CD4-positive, alpha-beta T cell treated with Interleukin-17A for 1 hour (primary cell): ENCODE measurements around the gene ZNF775.

Source experiments
- DNase-seq: peaks from one replicate; pipeline ENCODE4 v3.0.0-alpha.2; 2020

ZNF775 gene

GRCh38 chr7:150378853-150379440 lies at the start of gene ZNF775:
Gene ZNF775, plus strand, starts transcription at chr7:150379330. Its CDS starts 9,141 bp downstream, at chr7:150388471.
- peak; percentile 92 for DNase-seq

DNA sequence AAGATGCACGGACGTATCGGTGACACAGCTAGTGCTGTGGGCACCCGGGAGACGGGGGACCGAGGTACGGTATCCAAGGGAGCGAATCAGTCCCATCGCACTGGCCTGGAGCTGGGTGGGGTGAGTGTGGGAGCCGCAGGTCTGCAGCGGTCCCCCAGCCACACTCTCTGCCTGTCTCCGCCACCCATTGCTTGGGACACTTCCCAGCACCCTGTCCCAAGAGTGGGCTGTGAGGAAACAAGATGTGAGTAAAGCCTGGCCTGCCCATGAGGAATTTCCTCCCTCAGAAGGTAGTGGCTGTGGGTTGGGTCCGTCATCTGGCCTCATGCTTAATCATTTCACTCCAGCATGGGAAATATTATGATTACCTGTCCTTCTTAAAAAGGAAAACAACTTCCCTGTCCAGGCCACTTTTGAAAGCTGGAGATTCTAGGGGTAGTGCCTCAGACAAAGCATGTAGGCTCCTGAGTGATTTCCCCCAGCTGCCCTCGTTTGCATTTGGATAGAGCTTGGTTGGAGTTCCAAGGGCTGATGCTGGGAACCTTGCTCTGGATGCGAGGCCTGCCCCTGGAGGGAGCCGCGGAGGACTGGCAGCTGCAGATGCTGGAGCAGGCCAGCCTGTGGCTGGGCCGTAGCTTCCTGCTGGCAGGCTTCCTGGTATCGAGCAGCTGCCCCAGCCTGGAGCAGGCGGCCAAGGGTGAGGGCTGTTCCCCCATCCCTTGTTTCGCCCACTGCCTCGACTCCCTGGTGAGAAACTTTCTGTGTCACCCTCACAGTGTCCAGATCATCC lies 49.6 kb upstream of the ZNF775 start:
- no peak for DNase-seq

DNA sequence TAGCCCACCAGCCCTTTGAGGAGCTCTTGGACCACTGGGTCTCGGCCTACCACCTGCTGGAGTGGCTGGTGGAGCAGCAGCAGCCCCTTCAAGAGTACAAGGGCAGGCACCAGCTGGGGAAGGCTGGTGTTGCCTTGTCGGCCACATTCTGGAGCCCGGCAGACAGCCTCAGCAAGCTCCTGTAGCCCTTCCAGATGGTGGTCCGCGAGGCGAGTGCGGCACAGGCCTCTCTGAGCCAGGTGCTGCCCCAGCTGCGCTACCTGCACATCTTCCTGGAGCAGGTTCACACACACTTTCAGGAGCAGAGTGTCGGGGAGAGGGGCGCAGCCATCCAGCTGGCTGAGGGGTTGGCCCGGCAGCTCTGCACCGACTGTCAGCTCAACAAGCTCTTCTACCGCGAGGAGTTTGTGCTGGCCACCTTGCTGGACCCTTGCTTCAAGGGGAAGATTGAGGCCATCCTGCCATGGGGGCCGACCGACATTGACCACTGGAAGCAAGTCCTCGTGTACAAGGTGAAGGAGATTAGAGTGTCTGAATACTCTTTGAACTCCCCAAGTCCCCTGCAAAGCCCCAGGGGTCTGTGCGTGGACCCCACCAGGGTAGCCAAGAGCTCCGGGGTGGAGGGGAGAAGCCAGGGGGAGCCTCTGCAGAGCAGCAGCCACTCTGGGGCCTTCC lies 48.8 kb upstream of the ZNF775 start:
- no peak for DNase-seq

DNA sequence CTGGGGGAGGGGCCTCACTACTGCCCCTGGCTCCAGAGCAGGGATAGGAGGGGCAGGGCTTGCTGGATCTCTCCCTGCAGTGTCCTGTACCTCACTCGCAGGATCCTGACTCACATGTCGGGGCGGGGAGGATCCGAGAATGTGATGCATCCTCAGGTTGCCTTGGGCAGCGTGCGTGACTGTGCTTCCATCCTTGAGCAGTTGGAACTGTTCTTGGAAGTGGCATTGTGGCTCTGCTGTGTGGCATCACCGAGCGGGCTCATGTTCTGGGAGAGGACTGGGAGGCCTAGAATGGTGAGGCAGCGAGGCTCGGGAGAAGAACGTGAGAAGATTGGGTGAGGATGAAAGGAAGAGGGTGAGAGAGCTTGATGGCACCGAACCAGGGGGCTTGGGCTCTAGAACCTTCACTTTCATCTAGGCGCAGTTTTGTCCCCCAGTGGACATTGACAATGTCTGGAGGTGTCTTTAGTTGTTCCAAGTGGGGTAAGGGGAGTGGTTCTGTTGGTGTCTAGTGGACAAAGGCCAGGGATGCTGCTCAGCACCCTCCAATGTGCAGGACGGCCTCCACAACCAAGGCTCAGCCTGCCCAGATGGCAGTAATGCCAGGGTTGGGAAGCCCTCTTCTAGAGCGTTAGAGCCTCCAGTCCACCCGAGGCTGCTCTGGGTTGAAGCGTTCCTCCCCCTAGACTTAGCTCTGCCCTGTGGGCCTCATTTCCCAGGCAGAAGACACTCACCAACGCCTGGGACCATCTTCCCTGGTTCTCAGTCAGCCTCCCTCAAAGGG lies 46.1 kb upstream of the ZNF775 start:
- no peak for DNase-seq

DNA sequence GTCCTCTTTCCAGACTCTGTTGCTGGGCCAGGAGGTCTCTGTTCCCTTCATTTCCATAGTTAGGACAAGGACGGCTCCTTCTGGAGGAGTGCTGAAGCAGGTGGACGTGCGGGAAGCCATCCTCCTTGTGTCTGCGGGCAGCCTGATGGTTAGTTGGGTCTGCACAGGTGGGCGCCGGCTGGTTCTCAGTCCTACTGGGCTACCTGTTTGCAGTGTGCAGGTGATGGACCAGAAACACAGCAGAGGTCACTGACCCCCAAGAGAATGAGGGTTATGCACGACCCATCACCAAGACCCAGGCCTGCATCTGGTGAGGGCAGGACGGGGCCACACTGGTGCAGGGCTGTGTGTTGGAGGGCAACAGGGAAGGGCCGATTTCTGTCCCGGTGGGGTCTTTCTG lies 45.5 kb upstream of the ZNF775 start:
- DNase-seq = no peak

DNA sequence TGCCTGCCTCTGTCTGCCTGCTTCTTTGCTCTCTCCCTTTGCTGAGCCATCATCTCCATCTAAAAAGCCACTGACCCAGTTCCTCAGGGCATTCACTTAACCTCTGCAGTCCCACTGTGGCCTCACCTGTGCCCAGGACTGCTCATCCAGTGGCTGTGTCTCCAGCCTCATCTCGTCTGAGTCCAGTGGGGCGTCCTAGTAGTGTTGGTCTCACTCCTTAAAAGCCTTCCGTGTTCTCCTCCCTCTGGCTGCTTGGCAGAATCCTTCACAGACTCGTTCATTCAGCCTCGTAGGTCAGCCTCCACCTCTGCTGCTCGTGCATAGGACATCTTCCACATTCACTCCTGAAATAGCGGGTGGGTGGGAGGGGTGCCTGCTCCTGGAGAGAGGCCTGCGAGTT lies 45.0 kb upstream of the ZNF775 start:
- DNase-seq = no peak

DNA sequence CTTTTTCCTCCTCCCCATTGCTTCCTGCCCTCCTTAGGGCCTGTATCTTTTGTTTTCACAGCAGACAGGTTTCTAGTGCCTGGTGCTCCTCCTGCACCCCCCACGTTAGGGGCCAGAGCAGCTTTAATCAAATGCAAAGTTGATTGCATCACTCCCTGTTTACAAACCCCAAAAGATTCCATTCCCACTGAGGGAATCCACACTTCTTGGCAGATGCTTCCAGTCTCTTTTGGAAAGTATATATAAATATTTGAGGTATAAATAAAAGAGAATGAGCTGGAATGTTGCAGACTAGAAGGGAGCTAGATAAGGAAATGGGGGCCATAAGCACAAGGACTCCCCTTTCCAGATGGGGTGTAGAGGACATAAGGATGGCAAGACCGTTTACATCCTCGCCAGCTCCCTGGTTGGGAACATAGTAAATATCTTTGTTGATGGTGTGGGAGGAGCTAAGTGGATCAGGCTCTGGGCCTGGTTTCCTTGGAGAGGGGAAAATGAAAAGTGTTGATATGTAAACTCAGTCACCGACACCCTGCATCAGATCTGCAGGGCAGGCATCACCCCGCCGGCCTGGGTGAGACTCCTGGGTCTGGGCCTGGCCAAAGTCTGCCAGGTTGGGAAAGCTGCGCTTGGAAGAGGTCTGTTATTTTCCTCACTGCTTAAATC lies 43.9 kb upstream of the ZNF775 start:
- no peak for DNase-seq

DNA sequence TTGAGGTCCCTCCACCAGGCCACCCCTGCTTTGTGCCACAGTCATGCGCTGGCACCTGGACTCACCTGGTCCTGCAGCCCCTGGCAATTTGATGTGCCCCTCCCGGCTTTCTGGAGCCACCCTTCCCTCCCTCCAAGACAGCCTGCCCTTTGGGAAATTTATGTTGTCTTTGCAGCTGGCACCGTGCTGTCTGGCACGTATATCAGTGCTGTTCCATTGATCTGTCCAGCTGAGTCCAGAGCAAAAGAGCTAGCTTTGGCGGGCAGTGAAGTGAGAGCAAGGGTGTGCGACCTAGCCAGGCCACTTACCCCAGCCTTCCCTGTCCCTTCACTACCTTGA lies 43.4 kb upstream of the ZNF775 start:
- no peak for DNase-seq

GRCh38 chr7:150336746-150337145 lies 42.4 kb upstream of the ZNF775 start:
- DNase-seq = no peak

DNA sequence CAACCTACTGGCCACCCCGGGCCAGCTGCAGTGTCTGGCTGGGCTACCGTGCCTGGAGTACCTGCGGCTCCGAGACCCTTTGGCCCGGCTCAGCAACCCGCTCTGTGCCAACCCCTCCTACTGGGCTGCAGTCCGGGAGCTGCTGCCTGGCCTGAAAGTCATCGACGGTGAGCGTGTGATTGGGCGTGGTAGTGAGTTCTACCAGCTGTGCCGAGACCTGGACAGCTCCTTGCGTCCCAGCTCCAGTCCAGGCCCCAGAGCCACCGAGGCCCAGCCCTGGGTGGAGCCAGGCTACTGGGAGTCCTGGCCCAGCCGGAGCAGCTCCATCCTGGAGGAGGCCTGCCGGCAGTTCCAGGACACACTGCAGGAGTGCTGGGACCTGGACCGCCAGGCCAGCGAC lies 42.0 kb upstream of the ZNF775 start:
- DNase-seq = no peak

DNA sequence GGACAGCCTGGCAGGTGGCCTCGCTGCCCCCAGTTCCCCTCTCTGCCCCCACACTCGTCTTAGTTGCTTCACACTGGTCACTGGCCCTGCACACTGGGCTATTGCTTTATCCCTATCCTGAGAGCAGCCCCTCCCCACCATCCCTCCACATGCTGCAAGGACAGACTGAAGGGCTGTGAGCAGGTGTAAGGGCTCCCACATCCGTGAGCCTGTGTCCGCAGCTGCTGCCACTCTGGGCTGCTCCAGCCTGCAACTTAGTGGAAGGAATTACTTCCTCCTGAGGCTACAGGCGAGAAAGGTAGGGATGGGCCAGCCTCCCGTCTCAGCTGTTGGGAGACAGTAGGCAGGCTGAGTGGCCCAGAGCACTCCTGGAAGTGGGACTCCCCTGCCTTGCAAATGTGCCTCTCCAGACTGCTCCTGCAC lies 41.5 kb upstream of the ZNF775 start:
- DNase-seq = no peak

- DNase-seq = no peak
These were observed 40.8 kb upstream of the ZNF775 start for GRCh38 chr7:150338166-150338829.

DNA sequence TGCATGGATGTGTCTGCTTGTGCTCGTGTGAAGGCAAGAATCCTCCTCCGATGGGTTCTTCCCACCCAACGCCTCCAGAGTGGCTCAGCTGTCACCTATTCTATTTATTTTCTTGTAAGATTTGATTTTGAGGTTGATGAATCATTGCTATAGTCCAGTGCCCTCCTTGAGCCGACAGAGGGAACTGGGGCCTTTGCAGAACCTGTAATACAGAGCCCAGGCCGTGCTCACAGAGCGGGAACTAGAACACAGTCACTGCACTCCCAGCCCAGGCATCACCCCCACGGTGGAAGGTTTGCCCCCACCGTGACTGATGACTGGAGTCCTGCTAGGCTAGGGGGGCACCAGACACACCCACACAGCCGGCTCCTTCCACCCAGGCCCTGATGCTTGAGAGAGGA lies 39.7 kb upstream of the ZNF775 start:
- no peak for DNase-seq

DNA sequence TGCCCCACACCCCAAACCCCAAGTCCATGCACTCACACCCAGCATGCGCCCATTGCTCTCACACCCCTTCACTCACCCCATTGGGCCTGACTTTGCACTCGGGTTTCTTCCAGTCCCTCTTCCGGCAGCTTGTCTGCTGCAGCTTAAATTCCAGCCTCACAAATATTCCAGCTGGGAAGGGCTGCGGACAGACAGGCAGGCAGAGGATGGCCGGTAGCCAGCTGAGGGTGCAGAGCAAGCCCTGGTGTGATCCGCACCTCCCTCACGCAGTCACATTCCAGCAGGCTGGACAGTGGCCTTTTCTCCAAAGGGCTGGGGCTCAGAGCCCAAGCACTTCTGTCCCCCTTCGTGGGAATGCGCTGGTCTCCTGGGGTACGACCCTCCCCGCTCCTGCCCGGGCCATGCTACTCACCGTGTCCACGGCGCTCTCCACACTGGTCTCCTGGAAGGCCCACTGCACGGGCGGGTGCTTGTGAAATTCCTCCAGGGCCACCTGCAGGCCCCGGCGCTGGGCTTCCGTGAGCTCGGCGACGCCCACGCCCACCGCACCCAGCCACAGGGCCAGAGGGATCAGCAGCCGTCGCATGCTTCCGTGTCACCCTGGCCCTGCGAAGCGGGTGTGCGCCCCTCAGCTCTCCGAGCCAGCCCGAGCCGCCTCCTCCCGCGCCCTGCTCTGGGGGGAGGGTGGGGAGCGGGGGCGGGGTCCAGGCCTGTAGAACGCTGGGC lies 38.9 kb upstream of the ZNF775 start:
- DNase-seq = no peak

DNA sequence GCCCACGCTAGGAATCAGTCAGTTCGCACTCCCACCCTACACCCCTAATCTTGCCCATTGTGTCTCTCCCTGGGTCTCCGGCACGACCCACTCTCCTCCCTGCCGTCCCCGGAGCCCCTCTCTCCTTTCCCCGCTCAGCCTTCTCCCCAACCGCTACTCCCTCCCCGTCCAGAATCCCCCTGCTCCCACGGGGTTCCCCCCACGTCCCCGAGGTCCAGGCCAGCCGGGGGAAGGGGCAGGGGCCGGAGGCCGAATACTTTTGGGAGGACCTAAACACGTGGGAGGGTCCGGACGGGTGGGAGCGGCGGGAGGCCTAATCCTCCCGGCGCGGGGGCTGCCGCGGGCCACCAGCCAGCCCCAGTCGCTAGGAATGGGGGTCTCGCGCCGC lies 38.3 kb upstream of the ZNF775 start:
- DNase-seq = no peak

- DNase-seq = no peak
These were observed 37.6 kb upstream of the ZNF775 start, which contains the start of gene RARRES2 for GRCh38 chr7:150341263-150342120. Gene RARRES2, minus strand, starts transcription at chr7:150341629. Its CDS starts 1,020 bp downstream, at chr7:150340609.

GRCh38 chr7:150342121-150342408 lies 37.1 kb upstream of the ZNF775 start:
- DNase-seq = no peak

- no peak for DNase-seq
These were observed 35.9 kb upstream of the ZNF775 start for GRCh38 chr7:150343225-150343624.

DNA sequence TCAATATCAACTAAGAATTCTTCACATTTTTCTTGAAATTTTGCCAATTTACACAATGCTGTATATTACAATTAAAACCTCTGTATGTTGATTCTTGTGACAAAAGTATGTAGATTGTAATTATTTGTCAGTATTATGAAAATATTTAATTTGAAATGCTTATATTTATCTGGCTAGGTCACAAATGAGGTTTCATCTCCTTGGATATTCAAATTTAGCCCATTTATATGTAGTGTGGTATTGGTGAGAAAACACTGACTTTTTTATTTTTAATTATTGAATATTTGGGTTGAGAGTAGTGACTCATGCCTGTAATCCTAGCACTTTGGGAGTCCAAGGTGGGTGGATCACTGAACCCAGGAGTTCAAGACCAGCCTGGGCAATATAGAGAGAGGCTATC lies 34.8 kb upstream of the ZNF775 start:
- DNase-seq = no peak

DNA sequence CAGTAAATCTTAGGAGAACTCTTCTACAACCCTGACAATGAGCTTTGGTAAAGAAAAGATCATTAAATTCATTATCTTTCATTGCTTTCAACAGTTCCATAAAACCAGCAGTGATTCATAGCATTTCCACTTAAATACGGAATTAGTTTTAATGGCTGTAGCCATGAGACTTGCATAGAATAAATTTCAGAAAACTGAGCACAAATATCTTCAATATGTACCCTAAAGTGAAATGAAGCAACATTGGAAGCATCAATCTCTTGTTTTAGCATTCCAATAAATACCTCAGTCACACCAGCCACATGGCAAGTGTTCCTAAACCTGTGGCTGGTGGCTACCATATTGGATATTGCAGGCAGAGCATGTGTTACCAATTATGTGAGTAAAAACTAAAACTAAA lies 34.1 kb upstream of the ZNF775 start:
- DNase-seq = no peak

GRCh38 chr7:150346922-150347321 lies 32.2 kb upstream of the ZNF775 start:
- no peak for DNase-seq
